HepG2 (cell line): ENCODE results near the gene MLLT10. TPM values are rescaled to one million over a fixed set of nuclear protein-coding genes. Genes with fewer than 3 reads are reported as not detected.

ENCODE experiments used
- ATF5 ChIP-seq: sonication (generic); formaldehyde crosslinking; IDR thresholded peaks from 2 replicates; pipeline ENCODE4 v1.4.0; 2020; ENCODE audit warnings: mild to moderate bottlenecking, low read depth, missing genetic modification reagents
- FOXA3 ChIP-seq: IDR thresholded peaks from 2 replicates; pipeline ENCODE4 v1.6.1; 2016; ENCODE audit warnings: missing genetic modification reagents, missing compliant biosample characterization
- HNRNPLL ChIP-seq: fragments of 200-400 bp; formaldehyde crosslinking; IDR thresholded peaks from 2 replicates; pipeline ENCODE4 v1.6.1; 2017; ENCODE audit warnings: mild to moderate bottlenecking, low read depth, low read length; ENCODE audit not compliant: poor library complexity, severe bottlenecking
- ISL2 ChIP-seq: sonication (generic); formaldehyde crosslinking; IDR thresholded peaks from 2 replicates; pipeline ENCODE4 v1.5.0; 2020; ENCODE audit warnings: missing genetic modification reagents
- KMT2B ChIP-seq: IDR thresholded peaks from 2 replicates; pipeline ENCODE4 v1.6.1; 2016; ENCODE audit warnings: missing genetic modification reagents, missing compliant biosample characterization
- MAFG ChIP-seq: sonication (generic); formaldehyde crosslinking; IDR thresholded peaks from 2 replicates; pipeline ENCODE4 v1.5.1; 2020; ENCODE audit warnings: mild to moderate bottlenecking, missing genetic modification reagents
- MTERF4 ChIP-seq: sonication (generic); formaldehyde crosslinking; IDR thresholded peaks from 2 replicates; pipeline ENCODE4 v1.8.0; 2023; ENCODE audit warnings: mild to moderate bottlenecking, missing genetic modification reagents
- POLR2G ChIP-seq: fragments of 200-400 bp; formaldehyde crosslinking; IDR thresholded peaks from 2 replicates; pipeline ENCODE4 v1.6.1; 2018; ENCODE audit warnings: mild to moderate bottlenecking, low read depth, low read length, moderate library complexity
- RBFOX2 ChIP-seq: fragments of 200-400 bp; formaldehyde crosslinking; IDR thresholded peaks from 2 replicates; pipeline ENCODE4 v1.6.1; 2017; ENCODE audit warnings: low read depth, mild to moderate bottlenecking, low read length
- TAF15 ChIP-seq: fragments of 200-400 bp; formaldehyde crosslinking; IDR thresholded peaks from one replicate; pipeline ENCODE4 v1.6.1; 2018; ENCODE audit warnings: mild to moderate bottlenecking, low read depth, low read length; ENCODE audit not compliant: poor library complexity, severe bottlenecking
- TGIF2 ChIP-seq: IDR thresholded peaks from 2 replicates; pipeline ENCODE4 v1.6.1; 2016; ENCODE audit warnings: control low read depth, missing compliant biosample characterization
- YY1 ChIP-seq: IDR thresholded peaks from 2 replicates; pipeline ENCODE4 v1.6.1; 2011; ENCODE audit warnings: low read length, low read depth, moderate library complexity, mild to moderate bottlenecking; ENCODE audit not compliant: insufficient read depth, insufficient replicate concordance
- ZBTB25 ChIP-seq: IDR thresholded peaks from 2 replicates; pipeline ENCODE4 v1.6.1; 2018; ENCODE audit warnings: missing genetic modification reagents
- ZNF343 ChIP-seq: sonication (generic); formaldehyde crosslinking; IDR thresholded peaks from 2 replicates; pipeline ENCODE4 v1.4.0; 2020; ENCODE audit warnings: mild to moderate bottlenecking, missing genetic modification reagents
- ZNF354B ChIP-seq: sonication (generic); formaldehyde crosslinking; IDR thresholded peaks from 2 replicates; pipeline ENCODE4 v1.8.0; 2022; ENCODE audit warnings: mild to moderate bottlenecking, missing genetic modification reagents
- ZNF589 ChIP-seq: sonication (generic); formaldehyde crosslinking; conservative IDR thresholded peaks from 2 replicates; pipeline ENCODE4 v1.8.0; 2022; ENCODE audit warnings: mild to moderate bottlenecking, moderate library complexity, missing genetic modification reagents
- polyA plus RNA-seq, 8 experiments: library from polyadenylated mRNA; depleted of rRNA in 3 of 8; stranded (reverse) in 7 of 8; unstranded in 1 of 8; fragments of >200 nt; fragmentation: Illumina TruSeq in 4 of 8; extraction: Trizol in 4 of 8; gene quantifications; 2 replicates each; pipeline versions ENCODE4 v1.2.1 to v1.2.3, GENCODE V29; 2011 to 2016; ENCODE audit warnings: low read depth in 4 of 8, missing spikeins in 1 of 8, mixed read lengths in 1 of 8; ENCODE audit not compliant: insufficient read depth in 1 of 8
- total RNA-seq, 5 experiments: library from RNA; depleted of rRNA; stranded (reverse); fragments of >200 nt; fragmentation: Illumina TruSeq; extraction: Trizol; gene quantifications; 2 replicates each; pipeline ENCODE4 v1.2.3, GENCODE V29; 2016; ENCODE audit warnings: low read depth in 1 of 5
- TF ChIP-seq, protein P1 (sequence below): sonication (generic); formaldehyde crosslinking; IDR thresholded peaks from 2 replicates; pipeline ENCODE4 v1.4.0; 2020; ENCODE audit warnings: mild to moderate bottlenecking, missing genetic modification reagents
- TF ChIP-seq, protein P2 (sequence below): sonication (generic); formaldehyde crosslinking; IDR thresholded peaks from 2 replicates; pipeline ENCODE4 v1.4.0; 2020; ENCODE audit warnings: missing genetic modification reagents
- TF ChIP-seq, protein P3 (sequence below): sonication (generic); formaldehyde crosslinking; conservative IDR thresholded peaks from 2 replicates; pipeline ENCODE4 v1.4.0; 2020; ENCODE audit warnings: missing genetic modification reagents
- TF ChIP-seq, protein P4 (sequence below): sonication (generic); formaldehyde crosslinking; conservative IDR thresholded peaks from 2 replicates; pipeline ENCODE4 v1.8.1; 2023; ENCODE audit warnings: missing genetic modification reagents

The MLLT10 gene
- total and polyA plus RNA-seq, 2 of the 13 experiments (the other 11 are each of a cell fraction or from before 2014, with no cell fraction given): 51.3 to 84.1 TPM

DNA sequence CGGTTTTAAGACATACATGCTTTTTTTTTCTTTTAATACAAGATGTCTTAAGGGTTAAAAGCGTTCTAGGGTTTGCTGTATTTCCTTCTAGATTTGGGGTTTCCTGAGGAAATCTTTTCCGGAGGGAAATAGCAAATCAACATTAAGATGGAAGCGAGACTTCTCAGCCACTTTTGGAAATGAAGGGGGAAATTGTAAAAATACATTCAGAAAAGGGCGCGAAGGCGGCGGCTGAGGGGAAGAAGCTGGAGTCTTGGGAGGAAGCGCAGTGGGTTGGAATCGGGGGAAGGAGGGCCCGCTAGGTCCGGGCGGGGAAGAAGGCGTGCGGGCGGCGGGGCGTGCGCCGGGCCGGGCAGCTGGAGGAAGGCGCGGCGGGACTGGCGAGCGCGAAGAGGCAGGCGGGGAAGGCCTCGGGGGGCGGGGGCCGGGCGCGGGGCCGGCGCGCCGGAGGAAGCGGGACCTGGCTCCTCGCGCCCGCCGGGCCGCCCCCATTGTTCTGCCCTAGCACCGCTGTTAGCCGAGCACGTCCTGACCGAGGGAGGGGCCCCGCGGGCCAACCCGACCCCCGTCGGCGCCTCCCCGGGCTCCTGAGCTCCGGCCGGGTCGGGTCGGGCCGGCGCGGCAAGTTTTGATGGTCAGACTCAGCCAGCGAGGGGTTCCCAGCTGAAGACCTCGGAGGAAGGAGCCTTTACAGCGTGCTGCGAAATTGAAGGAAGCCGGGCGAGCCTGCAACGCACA, 7.0 kb upstream of the MLLT10 start (continued):
- TF ChIP-seq ATF5 (no peak), FOXA3 (CRISPR knock-in tag) (0 out of 2 replicates have a peak, but pooled peaks have one; percentile 8), HNRNPLL (peak; percentile 60), ZBTB25 (peak; percentile 61; the same call in 1 of the 2 replicates), ISL2 (CRISPR knock-in tag) (peak; percentile 50; the same call in 1 of the 2 replicates), RBFOX2 (peak; percentile 89), TAF15 (no peak), YY1 (peak; percentile 86), KMT2B (CRISPR knock-in tag) (peak; percentile 56), ZNF354B (no peak), MTERF4 (CRISPR knock-in tag) (0 out of 2 replicates have a peak, but pooled peaks have one; percentile 25), TGIF2 (CRISPR knock-in tag) (0 out of 2 replicates have a peak, but pooled peaks have one; percentile 33), MAFG (CRISPR knock-in tag) (no peak), POLR2G (peak; percentile 84), ZNF589 (peak; percentile 76), ZNF343 (CRISPR knock-in tag) (no peak)
- TF ChIP-seq, protein P1, sequence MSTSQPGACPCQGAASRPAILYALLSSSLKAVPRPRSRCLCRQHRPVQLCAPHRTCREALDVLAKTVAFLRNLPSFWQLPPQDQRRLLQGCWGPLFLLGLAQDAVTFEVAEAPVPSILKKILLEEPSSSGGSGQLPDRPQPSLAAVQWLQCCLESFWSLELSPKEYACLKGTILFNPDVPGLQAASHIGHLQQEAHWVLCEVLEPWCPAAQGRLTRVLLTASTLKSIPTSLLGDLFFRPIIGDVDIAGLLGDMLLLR: no peak
- TF ChIP-seq, protein P2, sequence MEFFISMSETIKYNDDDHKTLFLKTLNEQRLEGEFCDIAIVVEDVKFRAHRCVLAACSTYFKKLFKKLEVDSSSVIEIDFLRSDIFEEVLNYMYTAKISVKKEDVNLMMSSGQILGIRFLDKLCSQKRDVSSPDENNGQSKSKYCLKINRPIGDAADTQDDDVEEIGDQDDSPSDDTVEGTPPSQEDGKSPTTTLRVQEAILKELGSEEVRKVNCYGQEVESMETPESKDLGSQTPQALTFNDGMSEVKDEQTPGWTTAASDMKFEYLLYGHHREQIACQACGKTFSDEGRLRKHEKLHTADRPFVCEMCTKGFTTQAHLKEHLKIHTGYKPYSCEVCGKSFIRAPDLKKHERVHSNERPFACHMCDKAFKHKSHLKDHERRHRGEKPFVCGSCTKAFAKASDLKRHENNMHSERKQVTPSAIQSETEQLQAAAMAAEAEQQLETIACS (CRISPR knock-in tag): peak; percentile 71
- TF ChIP-seq, protein P3, sequence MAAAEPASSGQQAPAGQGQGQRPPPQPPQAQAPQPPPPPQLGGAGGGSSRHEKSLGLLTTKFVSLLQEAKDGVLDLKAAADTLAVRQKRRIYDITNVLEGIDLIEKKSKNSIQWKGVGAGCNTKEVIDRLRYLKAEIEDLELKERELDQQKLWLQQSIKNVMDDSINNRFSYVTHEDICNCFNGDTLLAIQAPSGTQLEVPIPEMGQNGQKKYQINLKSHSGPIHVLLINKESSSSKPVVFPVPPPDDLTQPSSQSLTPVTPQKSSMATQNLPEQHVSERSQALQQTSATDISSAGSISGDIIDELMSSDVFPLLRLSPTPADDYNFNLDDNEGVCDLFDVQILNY (CRISPR knock-in tag): peak; percentile 49; the same call in 1 of the 2 replicates
- TF ChIP-seq, protein P4, sequence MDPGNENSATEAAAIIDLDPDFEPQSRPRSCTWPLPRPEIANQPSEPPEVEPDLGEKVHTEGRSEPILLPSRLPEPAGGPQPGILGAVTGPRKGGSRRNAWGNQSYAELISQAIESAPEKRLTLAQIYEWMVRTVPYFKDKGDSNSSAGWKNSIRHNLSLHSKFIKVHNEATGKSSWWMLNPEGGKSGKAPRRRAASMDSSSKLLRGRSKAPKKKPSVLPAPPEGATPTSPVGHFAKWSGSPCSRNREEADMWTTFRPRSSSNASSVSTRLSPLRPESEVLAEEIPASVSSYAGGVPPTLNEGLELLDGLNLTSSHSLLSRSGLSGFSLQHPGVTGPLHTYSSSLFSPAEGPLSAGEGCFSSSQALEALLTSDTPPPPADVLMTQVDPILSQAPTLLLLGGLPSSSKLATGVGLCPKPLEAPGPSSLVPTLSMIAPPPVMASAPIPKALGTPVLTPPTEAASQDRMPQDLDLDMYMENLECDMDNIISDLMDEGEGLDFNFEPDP (CRISPR knock-in tag): no peak
